22Rv1 (cell line): ENCODE data around the gene CEP43.

Experiments used
- ZFX ChIP-seq: fragments of 450-650 bp; IDR thresholded peaks from 2 replicates; pipeline ENCODE4 v1.6.1; 2017; ENCODE audit warnings: antibody characterized with exemption, borderline replicate concordance
- TF ChIP-seq, protein P1 (sequence below): fragments of 450-650 bp; IDR thresholded peaks from 2 replicates; pipeline ENCODE4 v1.5.1; 2017; ENCODE audit warnings: mild to moderate bottlenecking

DNA sequence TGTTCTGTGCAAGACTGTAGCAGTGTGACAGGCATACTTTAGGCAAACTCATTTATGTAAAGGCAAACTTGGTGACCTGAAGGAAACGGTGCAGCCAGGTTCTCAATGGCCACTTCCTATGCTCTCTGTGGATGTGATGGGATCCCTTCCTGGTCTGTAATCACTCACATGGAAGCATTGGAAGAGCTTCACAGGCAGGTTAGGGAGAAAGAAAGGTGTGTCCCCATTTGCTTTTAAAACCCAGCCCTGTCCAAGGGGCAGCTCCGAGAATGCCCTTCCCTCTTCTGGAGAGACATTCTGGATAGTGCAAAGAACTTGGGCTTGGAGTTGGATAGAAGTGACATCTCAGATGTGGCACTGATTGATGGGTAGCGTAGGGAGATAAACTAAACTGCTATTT is 28.1 kb downstream of the CEP43 start:
- TF ChIP-seq, protein P1, sequence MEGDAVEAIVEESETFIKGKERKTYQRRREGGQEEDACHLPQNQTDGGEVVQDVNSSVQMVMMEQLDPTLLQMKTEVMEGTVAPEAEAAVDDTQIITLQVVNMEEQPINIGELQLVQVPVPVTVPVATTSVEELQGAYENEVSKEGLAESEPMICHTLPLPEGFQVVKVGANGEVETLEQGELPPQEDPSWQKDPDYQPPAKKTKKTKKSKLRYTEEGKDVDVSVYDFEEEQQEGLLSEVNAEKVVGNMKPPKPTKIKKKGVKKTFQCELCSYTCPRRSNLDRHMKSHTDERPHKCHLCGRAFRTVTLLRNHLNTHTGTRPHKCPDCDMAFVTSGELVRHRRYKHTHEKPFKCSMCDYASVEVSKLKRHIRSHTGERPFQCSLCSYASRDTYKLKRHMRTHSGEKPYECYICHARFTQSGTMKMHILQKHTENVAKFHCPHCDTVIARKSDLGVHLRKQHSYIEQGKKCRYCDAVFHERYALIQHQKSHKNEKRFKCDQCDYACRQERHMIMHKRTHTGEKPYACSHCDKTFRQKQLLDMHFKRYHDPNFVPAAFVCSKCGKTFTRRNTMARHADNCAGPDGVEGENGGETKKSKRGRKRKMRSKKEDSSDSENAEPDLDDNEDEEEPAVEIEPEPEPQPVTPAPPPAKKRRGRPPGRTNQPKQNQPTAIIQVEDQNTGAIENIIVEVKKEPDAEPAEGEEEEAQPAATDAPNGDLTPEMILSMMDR = no peak
- no peak for TF ChIP-seq ZFX
